Activated T-cell treated with anti-CD3 and anti-CD28 coated beads, Interleukin-2, amount 50 U/mL, for 1 hour (primary cell): ENCODE measurements around the gene SYNDIG1L.
"Not testable (repeated sequence)": the region's sequence is repeated elsewhere in the genome, so short reads cannot be mapped to it uniquely, and the experiment has no call there.

Experiments used
- DNase-seq: peaks from one replicate; pipeline ENCODE4 v3.0.0-alpha.2; 2020

The SYNDIG1L gene

GRCh38 chr14:74426202-74426582 is at the start of gene SYNDIG1L:
Gene SYNDIG1L, minus strand, starts transcription at chr14:74426210. Its CDS starts 16,466 bp downstream, at chr14:74409744.
- no peak for DNase-seq

GRCh38 chr14:74475678-74476077 is 49.7 kb upstream of the SYNDIG1L start:
- no peak for DNase-seq

DNA sequence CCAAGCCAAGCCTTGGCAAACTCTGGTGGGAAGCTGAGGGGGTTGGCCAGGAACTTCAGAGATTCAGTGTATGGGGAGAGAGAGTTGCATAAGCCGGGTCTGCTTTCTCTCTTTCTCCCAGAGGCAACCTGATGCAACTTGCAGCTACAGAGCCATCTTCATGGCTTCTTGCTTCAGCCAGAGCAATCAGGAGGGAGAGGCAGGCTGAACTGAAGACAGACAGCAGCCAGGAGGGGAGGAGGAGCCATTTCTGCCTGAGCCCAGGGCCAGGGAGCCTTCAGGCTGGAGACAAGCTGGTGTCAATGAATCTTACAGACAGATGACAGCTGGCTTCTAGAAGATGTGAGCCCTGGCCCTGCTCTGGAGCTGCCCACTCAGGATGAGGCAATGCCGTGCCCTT is 48.4 kb upstream of the SYNDIG1L start:
- no peak for DNase-seq

- no peak for DNase-seq
These were observed 46.6 kb upstream of the SYNDIG1L start for GRCh38 chr14:74472601-74473000.

DNA sequence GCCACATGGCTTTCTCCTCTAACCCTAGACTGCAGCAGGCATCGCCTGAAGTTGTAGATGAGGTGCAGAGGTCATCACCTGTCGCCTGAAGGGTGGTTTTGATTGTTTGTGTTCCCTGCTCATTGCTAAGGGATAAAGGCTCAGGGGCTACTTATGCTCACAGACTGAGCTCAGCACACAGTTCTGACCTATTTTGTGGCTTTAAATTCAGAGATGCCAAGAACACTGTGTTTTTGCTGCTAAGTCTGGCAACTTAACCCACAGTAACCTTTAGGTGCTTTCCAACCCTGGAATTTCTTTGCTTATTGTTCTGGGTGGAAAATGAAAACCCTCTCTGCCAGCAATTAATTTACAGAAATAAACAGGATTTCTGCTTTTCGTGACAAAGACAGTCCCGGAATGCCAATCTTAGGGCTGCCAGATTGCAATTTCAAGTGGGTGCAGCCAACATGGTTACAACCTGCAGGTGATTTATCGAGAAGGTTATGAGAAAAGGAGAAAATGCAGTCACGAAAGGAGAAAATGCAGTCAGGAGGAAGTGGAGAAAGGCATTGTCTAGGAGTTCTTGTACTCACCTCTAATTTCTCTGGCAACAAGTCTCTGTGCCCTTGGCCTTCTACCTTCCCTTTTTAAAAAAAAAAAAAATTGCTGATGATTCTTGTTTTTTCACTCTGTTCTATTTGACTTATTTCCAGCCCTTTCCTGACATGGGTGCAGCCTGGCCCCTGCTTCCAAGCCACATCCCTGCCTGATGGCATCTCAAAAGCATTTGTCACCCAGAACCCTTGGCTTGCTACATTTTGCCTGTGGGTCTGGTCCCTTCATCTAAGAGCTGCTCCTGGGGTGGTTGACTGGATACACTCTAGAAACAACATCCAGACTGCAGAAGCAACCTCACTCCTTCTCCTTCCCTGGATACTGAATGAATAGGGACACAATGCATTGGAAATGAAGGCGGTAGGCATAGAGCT is 43.8 kb upstream of the SYNDIG1L start:
- no peak for DNase-seq

DNA sequence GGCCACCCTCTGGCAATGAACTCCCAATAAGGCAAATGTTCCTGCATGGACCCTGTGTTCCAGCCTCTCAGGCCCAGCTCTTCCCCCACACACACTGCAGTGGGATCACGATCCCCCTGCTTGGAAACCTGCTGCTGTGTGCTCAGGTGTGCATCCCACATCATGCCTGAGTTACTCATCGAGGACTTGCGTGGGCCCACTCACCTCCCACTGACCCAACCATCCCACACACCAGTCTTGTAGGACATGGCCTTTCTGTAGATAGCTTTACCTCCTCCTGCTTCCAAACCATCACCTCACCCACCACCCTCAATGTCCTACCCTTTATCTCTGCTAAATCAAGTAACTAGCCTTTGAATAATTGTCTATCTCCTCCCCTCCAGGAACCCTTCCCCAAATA is 42.5 kb upstream of the SYNDIG1L start:
- no peak for DNase-seq

GRCh38 chr14:74465335-74465734 is 39.3 kb upstream of the SYNDIG1L start:
- no peak for DNase-seq

DNA sequence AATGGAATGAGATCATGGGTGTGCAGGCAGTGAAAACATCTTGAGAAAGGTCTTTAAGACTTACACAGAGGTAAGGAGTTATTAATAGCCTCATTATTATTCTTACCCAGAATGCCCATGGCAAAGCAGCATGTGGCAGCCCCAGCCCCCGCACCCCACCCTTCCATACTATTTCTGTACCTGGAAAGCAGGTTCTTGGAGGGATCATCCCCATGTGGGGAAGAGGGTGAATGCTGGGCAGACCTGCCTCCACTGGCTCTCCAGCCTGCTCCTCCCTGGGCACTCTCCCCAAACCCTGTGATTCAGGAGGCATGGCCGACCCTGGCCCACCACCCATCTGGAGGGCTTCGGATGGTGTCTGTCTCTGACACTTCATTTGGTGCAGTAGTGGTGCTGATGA is 38.8 kb upstream of the SYNDIG1L start:
- no peak for DNase-seq

DNA sequence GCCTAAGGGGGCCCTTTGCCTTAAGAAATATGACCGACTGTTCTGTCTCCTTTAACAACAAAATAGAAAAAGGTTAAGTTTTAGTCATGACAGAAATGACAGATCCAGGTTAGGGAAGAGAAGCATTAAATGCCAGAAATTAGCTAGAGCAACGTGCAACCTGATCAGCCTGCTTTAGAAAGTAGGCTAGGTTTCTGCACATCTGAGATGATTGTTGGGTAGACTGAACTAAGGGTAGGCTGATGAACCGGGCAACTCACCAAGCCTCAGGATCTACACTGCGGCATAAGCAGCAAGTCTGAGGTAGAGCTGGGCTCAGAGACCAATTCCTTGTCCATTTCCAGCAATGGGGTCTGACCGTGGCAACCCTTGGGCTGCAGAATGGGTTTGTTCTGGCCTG is 37.7 kb upstream of the SYNDIG1L start:
- DNase-seq = no peak

- no peak for DNase-seq
These were observed 37.0 kb upstream of the SYNDIG1L start for GRCh38 chr14:74462993-74463392.

DNA sequence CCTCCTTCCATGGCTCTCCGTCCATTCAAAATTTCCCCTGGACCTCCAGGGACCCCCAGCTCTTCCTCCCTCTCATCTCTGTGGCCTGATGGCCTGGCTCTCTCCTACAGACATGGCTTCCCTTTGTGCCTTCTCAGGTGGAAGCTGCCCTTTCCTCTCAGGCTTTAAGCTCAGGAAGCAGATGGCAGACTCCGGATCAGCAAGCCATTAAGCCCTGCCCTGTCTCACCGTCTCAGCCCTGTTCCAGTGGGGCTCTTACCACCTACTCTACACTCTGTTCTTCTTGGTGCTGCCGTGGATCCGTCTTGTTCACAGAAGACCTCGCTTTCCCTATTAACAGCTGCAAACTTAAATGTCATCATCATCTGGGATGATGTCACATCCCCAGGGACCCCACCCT is 34.0 kb upstream of the SYNDIG1L start:
- DNase-seq = no peak

GRCh38 chr14:74459289-74459946 is 33.4 kb upstream of the SYNDIG1L start:
- peak; percentile 22 for DNase-seq

GRCh38 chr14:74457565-74457895 is 31.5 kb upstream of the SYNDIG1L start:
- DNase-seq = no peak

DNA sequence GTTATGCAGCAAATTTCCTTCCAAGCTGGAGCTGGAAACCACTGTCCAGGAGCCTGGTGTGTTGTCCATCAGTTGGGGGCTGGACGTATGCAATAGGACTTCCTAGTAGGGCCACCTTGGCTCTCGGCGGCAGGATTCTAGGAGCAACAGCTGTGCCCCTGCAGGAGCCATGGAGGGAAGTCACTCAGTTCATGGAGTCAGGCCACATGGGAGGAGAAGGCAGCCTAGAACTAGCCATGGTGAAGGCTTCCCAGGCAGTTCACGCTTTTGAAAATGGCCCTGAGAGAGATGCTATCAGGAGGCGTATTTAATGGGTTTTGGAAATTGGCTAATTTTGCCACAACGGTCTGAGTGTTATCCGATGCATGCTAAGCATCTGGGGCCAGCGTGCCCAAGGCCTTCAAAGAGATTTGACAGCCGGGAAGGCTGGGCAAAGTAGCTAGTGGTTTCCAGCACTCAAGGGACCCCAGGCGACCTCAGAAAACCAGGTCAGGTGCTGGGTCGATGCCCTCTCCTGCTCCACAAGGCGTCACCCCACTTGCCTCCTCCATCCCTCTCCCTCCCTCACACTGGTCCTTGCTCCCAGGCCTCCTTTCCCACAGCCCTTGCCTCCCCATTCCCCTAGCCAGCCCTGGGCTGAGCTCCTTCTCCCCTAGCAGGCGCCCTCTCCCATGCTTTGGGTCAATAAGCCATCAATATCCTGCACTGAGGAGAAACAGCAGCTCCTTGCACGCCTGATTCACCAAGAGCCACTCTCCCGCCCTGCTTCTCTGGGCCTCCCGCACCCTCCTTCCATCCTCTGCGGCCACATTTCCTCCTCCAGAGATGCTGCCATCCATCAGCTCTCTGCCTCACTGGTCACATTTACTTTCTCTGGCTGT is 30.9 kb upstream of the SYNDIG1L start:
- DNase-seq = no peak

DNA sequence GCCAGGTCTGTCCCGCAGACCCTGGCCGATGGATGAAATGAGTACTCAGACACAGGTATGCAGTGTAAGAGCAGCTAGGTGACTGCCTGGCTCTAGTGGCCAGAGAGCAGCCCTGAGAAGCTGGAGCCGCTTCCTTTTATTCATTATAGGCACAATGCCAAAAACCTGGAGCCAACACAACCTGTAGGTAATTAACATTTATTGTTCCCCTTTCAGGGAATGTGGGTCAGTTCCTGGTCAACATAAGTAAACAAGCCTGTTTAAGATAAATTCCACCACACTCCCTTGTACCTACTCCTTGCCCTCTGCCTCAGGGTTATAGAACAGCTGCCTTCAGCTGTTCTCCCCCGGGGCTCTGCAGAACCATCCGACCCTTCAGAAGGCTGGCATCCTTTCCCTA is 28.4 kb upstream of the SYNDIG1L start:
- not testable (repeated sequence) for DNase-seq

DNA sequence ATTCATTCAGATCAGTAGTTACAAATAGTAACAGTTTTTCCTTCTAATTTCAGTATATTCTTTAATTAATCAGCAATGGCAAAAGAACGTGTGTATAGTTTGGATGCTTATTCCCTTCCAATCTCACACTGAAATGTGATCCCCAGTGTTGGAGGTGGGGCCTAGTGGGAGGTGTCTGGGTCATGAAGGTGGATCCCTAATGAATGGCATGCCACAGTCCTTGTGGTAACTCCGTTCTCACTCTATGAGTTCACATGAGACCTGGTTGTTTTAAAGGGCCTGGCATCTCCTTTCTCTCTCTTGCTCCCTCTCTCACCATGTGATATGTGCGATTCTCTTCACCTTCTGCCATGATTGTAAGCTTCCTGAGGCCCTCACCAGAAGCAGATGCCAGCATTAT is 18.9 kb upstream of the SYNDIG1L start:
- DNase-seq = no peak

- no peak for DNase-seq
These were observed 16.7 kb upstream of the SYNDIG1L start for GRCh38 chr14:74442757-74443156.

DNA sequence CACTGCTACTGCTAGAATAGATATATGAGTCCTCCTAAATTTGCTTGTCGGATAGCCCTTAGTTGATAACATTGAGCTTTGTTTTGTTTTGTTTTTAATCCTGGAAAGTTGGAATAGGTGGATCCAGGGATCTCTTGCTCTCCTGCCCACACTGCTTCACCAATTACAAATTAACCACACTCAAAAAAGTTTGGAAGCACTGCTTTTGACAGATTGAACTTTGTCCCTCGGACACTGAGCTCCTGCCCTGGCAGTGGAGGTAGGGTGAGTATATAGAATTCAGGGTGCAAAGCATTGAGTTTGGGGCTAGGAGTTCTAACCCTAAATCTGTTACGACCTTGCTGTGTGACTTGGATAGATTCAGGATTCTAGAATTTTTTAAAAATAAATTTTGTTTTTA is 15.1 kb upstream of the SYNDIG1L start:
- no peak for DNase-seq

GRCh38 chr14:74438351-74438915 is 12.4 kb upstream of the SYNDIG1L start:
- no peak for DNase-seq

DNA sequence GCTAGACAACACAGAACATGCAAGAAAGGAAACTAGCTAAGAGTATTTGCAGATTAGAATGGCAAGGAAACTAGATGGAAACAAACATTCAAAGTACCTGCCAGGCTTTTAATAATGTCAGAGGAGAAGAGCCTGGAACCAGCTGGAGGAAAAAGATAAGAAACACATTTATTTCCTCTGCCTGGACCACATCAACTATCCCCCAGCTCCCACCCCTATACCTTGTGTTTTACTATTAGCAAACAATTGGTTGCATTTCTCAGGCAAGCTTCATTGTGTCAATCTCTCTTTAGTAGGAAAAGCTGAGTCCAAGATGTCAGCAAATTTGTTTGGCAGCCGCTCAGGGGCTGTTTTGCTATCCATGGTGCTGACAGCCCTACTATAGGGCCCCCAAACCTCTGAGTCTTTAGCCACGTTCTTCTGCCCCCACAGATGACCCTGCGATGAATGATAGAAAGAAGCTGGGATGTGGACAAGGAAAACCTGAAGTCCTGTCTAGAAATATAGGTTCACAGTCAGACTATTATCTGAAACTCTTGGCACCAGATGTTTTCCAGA is 11.6 kb upstream of the SYNDIG1L start:
- DNase-seq = no peak

GRCh38 chr14:74434294-74434693 is 8.3 kb upstream of the SYNDIG1L start:
- DNase-seq = no peak

DNA sequence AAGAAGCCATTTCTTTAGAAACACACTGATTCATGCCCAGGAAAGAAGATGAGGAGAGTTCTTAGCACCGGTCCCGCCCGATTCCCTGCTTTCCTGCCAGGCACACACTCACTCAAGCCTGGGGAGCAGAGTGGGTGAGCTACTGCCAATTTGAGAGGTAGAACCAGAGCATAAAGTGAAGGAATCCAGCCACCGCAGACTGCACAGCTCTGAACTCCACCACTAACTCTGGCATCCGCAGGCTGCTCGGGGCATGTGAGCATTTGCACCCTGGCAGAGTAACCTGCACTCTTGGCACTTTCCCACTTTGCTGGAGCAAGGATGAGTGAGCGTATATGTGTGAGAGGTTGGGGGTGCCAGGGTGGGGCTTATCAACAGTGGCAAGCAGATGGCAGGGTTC is 4.0 kb upstream of the SYNDIG1L start:
- DNase-seq = no peak

DNA sequence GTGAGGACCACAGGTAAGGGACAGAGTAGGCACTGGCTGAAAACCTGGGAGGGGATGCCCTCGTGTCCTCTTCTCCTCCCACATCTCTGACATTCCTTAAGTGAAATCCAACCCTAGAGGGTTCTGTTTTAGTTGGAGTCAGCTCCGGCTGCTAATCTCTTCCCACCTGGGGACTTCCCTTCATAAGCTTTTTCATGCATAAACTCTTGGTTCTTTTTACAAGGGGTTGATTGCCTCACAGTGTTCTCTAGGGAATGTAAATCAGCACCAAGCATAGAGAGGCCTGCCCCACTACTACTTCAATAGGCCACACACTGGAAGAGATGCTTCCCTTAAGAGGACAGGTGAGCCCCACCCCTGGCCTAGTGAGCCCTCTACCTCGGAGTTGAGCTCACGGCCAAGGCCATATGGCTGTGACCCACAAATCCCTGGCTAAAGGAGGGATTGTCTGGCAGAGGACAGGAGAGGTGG is 3.2 kb upstream of the SYNDIG1L start:
- no peak for DNase-seq
